Mononuclear cell (primary cell): ENCODE measurements around the gene MUC4. TPM values are rescaled to one million over a fixed set of nuclear protein-coding genes. Genes with fewer than 3 reads are reported as not detected.

Experiments used
- H3K27me3 ChIP-seq: 2 replicates; pipeline ENCODE4 v1.6.0; 2011; ENCODE audit warnings: low read length, control low read depth; ENCODE audit not compliant: insufficient read depth
- H3K4me1 ChIP-seq: 2 replicates; pipeline ENCODE4 v1.5.1; 2011; ENCODE audit warnings: mild to moderate bottlenecking, low read length, control low read depth; ENCODE audit not compliant: insufficient read depth
- H3K4me3 ChIP-seq: 2 replicates; pipeline ENCODE4 v1.5.1; 2011; ENCODE audit warnings: mild to moderate bottlenecking, low read length, moderate library complexity
- H3K9me3 ChIP-seq: 2 replicates; pipeline ENCODE4 v1.5.1; 2011; ENCODE audit warnings: low read depth, mild to moderate bottlenecking, control low read depth, low read length
- total RNA-seq: library from RNA; depleted of rRNA; stranded (reverse); fragments of >200 nt; gene quantifications from one replicate; pipeline ENCODE4 v1.2.3, GENCODE V29; 2012

Gene MUC4
- total RNA-seq, 1 donor: under 0.01 TPM

DNA sequence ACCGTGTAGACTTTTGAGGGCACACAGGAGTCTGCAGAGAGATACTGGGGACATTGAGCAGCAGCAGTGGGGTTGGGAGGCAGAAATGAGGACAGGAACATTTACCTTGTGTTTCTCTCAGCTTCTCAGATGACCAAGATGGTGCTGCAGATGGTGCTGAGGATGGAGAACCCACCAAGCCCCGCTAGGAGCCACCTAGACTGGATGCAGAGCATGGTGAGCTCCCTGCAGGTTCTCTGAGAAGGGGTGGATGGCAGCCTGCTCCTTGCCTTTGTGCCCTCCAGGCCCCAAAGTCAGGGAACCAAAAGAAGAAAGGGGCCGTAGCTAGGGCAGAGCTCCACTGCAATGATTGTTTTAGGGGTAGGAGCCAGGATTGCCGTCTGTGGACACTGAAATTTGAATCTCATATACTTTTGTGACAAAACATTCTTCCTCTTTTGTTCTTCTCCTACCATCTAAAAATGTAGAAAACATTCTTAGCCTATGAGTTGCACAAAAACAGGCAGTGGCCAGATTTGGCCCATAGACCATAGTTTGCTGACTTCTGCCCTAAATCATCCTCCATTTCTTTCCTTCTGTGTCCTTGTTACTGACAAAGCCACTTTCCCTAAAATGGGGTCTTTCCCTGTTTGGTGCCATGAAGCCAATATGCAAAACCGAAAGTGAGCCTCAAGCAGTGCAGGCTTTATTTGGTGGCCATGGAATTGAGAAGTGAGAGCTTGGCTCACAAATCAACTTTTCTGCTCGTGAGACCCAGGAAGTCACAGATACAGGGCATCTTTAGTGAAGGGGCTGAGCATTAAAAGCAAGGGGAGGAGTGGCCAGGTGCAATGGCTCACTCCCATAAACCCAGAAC is 102.9 kb downstream of the MUC4 start:
- Histone ChIP-seq H3K27me3 (no peaks in the 10 kb centered on the region), H3K4me1 (no peaks in the 10 kb centered on the region), H3K4me3 (no peak overlapping the region), H3K9me3 (no peaks in the 10 kb centered on the region)

DNA sequence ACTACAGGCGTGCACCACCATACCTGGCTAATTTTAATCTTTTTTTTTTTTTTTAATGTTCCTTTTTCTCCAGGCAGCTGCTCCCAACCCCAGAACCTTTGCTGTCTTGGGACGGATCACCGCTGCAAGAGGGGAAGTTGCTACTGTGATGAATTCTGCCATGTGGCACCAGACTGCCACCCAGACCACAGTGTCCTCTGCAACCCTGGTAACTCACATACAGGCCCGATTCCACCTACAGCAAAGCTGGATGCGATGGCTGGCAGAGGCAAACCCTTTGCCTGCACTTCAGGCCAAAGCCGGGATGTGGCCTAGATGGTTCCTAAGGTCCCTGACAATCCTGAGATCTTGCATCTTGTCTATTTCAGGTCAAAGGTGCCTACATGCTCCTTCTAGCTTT is 103.7 kb downstream of the MUC4 start:
- Histone ChIP-seq H3K9me3 (no peaks in the 10 kb centered on the region), H3K4me3 (no peak overlapping the region), H3K27me3 (no peaks in the 10 kb centered on the region), H3K4me1 (no peaks in the 10 kb centered on the region)

- H3K9me3 ChIP-seq: no peaks in the 10 kb centered on the region
- H3K27me3 ChIP-seq: no peaks in the 10 kb centered on the region
- no peaks in the 10 kb centered on the region for H3K4me1 ChIP-seq
- no peak overlapping the region for H3K4me3 ChIP-seq
These were observed 106.4 kb downstream of the MUC4 start for GRCh38 chr3:195705081-195705991.

DNA sequence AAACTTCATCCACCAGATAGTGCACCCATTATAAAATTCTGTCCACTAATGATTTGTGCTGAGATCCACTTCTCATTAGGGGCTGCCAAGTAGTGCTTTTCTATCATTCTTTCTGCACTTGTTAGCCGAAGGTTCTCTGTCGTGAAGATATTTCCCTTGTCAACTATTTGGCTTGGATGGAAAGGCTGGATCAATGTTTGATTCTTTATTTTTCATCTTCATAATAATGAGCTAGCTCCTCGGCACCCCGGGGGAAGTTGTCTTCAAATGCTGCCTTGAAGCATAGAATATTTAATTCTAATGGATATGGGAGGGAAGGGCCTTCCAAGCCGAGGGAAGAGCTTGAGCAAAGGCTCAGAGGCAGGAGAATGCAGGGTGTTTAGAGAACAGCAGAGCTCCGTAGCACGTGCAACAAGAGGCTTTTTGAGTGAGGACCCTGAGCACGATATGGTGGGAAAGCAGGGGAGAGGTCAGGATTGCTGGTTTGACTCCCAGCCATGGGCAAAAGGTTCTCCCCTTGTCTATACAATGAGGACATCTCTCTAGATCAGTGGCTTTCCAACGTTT is 107.2 kb downstream of the MUC4 start:
- Histone ChIP-seq H3K27me3 (no peaks in the 10 kb centered on the region), H3K4me1 (no peaks in the 10 kb centered on the region), H3K4me3 (no peak overlapping the region), H3K9me3 (no peaks in the 10 kb centered on the region)

- H3K27me3 ChIP-seq: no peaks in the 10 kb centered on the region
- H3K9me3 ChIP-seq: no peaks in the 10 kb centered on the region
- H3K4me1 ChIP-seq: no peaks in the 10 kb centered on the region
- no peak overlapping the region for H3K4me3 ChIP-seq
These were observed 108.0 kb downstream of the MUC4 start for GRCh38 chr3:195703776-195704175.

DNA sequence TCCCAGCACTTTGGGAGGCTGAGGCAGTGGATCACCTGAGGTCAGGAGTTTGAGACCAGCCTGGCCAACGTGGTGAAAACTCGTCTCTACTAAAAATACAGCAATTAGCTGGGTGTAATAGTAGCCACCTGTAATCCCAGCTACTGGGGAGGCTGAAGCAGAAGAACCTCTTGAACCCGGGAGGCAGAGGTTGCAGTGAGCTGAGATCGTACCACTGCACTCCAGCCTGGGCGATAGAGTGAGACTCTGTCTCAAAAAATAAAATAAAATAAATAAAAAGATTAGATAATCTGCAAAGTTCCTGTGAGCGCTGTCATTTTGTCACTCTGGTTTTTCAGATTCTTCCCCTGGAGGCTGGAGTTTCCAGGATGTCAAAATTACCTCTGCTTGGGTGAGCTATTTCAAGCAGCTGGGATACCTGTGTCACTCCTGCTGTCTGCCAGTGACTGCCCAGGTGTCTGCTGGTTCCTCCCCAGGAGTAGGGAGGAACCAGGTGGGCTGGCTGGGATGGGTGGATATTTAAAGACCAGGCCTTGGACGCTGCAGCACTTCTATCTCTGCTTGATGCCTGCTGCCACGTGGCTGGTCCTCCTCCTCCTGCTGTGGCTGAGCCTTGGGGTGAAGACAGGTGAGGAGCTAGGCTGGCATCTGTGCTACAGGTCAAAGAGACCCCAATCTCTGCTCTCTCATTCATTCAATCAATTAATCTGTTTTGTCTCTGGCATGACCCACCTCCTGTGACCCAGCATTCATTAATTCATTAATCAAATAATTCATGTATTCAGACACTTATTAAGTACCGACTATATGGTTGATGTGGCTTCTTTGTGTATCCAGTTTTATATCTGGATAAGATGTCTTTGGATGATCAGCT is 110.5 kb downstream of the MUC4 start:
- H3K27me3 ChIP-seq: no peaks in the 10 kb centered on the region
- no peaks in the 10 kb centered on the region for H3K9me3 ChIP-seq
- H3K4me1 ChIP-seq: no peaks in the 10 kb centered on the region
- no peak overlapping the region for H3K4me3 ChIP-seq

GRCh38 chr3:195700319-195700718 is 111.4 kb downstream of the MUC4 start:
- no peaks in the 10 kb centered on the region for H3K9me3 ChIP-seq
- H3K27me3 ChIP-seq: no peaks in the 10 kb centered on the region
- H3K4me3 ChIP-seq: no peak overlapping the region
- no peaks in the 10 kb centered on the region for H3K4me1 ChIP-seq

DNA sequence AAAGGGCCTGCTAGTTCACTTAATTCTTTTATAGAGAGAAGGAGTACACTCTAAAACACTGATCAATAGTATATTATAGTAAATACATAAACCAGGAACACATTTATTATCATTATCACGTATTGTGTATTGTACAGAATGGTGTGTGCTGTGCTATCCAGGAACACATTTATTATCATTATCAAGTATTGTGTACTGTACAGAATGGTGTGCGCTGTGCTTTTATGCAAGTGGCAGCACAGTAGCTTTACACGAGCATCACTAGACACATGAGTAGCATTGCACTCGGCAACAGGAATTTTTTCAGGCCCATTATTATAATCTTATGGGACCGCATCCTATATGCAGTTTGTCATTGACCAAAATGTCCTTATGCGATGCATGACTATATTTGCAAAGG is 111.9 kb downstream of the MUC4 start:
- Histone ChIP-seq H3K9me3 (no peaks in the 10 kb centered on the region), H3K27me3 (no peaks in the 10 kb centered on the region), H3K4me1 (no peaks in the 10 kb centered on the region), H3K4me3 (no peak overlapping the region)

- H3K4me3 ChIP-seq: no peak overlapping the region
- H3K27me3 ChIP-seq: no peaks in the 10 kb centered on the region
- no peaks in the 10 kb centered on the region for H3K4me1 ChIP-seq
- no peaks in the 10 kb centered on the region for H3K9me3 ChIP-seq
These were observed 112.3 kb downstream of the MUC4 start for GRCh38 chr3:195699388-195699771.

GRCh38 chr3:195698647-195699387 is 112.9 kb downstream of the MUC4 start:
- Histone ChIP-seq H3K9me3 (no peaks in the 10 kb centered on the region), H3K4me3 (no peak overlapping the region), H3K27me3 (no peaks in the 10 kb centered on the region), H3K4me1 (no peaks in the 10 kb centered on the region)

GRCh38 chr3:195698325-195698646 is 113.4 kb downstream of the MUC4 start:
- H3K4me1 ChIP-seq: no peaks in the 10 kb centered on the region
- H3K9me3 ChIP-seq: no peaks in the 10 kb centered on the region
- H3K4me3 ChIP-seq: no peak overlapping the region
- no peaks in the 10 kb centered on the region for H3K27me3 ChIP-seq

GRCh38 chr3:195697582-195698324 is 114.0 kb downstream of the MUC4 start:
- Histone ChIP-seq H3K4me1 (no peaks in the 10 kb centered on the region), H3K4me3 (no peak overlapping the region), H3K9me3 (no peaks in the 10 kb centered on the region), H3K27me3 (no peaks in the 10 kb centered on the region)
